D721Med (cell line): ENCODE measurements around the gene PPP1R27.

ENCODE experiments used
- DNase-seq: peaks from one replicate; pipeline ENCODE4 v3.0.0; 2011; ENCODE audit warnings: low spot score; ENCODE audit not compliant: insufficient read length
- FAIRE-seq: peaks from 2 replicates; lab custom pipeline; 2011; peaks lifted over from hg19 to GRCh38; lab: Jason Lieb, UNC
- TF ChIP-seq, protein P1 (sequence below): IDR thresholded peaks from 2 replicates; pipeline ENCODE4 v1.5.1; 2012; ENCODE audit warnings: mild to moderate bottlenecking, control low read depth; ENCODE audit not compliant: insufficient read depth; ENCODE audit errors: missing control alignments

PPP1R27 gene

DNA sequence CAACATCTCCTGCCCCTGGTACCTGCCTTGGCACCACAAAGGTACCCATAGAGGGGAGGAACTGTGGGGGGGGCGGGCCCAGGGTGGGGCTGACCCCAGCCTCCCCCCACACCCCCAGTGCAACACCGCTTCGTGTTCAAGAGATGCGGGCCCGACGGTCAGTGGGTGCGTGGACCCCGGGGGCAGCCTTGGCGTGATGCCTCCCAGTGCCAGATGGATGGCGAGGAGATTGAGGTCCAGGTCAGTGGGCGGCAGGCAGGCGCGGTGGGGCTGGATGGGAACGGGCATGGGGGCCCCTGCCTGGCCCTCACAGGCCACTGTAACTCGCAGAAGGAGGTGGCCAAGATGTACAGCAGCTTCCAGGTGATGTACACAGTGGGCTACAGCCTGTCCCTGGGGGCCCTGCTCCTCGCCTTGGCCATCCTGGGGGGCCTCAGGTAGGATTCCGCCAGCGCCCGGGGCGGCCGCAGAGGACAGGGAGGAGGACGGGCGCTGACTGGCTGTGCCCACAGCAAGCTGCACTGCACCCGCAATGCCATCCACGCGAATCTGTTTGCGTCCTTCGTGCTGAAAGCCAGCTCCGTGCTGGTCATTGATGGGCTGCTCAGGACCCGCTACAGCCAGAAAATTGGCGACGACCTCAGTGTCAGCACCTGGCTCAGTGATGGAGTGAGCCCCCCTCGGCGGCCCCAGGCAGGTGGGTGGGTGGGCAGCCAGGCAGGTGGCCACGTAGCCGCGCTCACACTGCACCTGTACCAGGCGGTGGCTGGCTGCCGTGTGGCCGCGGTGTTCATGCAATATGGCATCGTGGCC is 23.8 kb downstream of the PPP1R27 start:
- no peak for DNase-seq
- TF ChIP-seq, protein P1, sequence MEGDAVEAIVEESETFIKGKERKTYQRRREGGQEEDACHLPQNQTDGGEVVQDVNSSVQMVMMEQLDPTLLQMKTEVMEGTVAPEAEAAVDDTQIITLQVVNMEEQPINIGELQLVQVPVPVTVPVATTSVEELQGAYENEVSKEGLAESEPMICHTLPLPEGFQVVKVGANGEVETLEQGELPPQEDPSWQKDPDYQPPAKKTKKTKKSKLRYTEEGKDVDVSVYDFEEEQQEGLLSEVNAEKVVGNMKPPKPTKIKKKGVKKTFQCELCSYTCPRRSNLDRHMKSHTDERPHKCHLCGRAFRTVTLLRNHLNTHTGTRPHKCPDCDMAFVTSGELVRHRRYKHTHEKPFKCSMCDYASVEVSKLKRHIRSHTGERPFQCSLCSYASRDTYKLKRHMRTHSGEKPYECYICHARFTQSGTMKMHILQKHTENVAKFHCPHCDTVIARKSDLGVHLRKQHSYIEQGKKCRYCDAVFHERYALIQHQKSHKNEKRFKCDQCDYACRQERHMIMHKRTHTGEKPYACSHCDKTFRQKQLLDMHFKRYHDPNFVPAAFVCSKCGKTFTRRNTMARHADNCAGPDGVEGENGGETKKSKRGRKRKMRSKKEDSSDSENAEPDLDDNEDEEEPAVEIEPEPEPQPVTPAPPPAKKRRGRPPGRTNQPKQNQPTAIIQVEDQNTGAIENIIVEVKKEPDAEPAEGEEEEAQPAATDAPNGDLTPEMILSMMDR: no peak
- no peak for FAIRE-seq

DNA sequence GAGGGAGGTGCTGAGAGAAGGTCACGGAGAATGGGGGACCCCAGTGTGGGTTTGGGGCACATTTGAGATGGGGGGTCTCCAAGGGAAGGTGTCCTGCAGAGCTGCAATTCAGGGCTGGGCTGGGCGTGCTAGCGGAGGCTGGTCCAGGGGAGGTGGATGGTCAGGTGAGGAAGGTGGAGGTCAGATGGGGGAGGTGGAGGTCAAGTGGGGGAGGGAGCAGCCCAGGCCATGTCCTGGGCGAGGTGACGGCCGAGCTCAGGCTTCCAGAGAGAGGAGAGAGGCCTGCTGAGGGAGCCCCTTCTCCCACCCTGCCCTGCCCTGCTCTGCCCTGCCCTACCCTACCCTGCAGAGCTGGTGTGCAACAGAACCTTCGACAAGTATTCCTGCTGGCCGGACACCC is 24.4 kb downstream of the PPP1R27 start:
- TF ChIP-seq, protein P1: no peak
- no peak for FAIRE-seq
- no peak for DNase-seq

DNA sequence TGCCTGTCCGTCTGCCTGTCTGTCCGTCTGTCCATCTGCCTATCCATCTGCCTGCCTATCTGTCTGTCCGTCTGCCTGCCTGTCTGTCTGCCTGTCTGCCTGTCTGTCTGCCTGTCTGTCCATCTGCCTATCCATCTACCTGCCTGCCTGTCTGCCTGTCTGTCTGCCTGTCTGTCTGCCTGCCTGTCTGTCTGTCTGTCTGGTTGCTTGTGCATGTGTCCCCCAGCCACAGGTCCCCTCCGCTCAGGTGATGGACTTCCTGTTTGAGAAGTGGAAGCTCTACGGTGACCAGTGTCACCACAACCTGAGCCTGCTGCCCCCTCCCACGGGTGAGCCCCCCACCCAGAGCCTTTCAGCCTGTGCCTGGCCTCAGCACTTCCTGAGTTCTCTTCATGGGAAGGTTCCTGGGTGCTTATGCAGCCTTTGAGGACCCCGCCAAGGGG is 25.3 kb downstream of the PPP1R27 start:
- DNase-seq (no peak), FAIRE-seq (no peak)
- TF ChIP-seq, protein P1: no peak

DNA sequence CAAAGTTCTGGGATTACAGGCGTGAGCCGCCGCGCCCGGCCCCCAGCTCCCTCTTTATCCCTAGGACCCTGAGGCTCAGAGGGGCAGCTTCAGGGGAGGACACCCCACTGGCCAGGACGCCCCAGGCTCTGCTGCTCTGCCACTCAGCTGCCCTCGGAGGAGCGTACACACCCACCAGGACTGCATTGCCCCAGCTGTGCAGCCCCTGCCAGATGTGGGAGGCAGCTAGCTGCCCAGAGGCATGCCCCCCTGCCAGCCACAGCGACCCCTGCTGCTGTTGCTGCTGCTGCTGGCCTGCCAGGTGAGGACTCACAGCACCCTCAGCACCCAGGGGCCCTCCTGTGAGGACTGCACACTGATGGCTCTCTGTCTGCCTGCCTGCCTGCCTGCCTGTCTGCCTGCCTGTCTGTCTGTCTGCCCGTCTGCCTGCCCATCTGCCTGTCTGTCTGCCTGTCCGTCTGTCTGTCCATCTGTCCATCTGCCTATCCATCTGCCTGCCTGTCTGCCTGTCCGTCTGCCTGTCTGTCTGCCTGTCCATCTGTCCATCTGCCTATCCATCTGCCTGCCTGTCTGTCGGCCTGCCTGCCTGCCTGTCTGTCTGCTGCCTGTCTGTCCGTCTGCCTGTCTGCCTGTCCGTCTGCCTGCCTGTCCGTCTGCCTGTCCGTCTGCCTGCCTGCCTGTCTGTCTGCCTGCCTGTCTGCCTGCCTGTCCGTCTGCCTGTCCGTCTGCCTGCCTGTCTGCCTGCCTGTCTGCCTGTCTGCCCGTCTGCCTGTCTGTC is 25.9 kb downstream of the PPP1R27 start:
- no peak for FAIRE-seq
- TF ChIP-seq, protein P1: no peak
- DNase-seq: no peak

DNA sequence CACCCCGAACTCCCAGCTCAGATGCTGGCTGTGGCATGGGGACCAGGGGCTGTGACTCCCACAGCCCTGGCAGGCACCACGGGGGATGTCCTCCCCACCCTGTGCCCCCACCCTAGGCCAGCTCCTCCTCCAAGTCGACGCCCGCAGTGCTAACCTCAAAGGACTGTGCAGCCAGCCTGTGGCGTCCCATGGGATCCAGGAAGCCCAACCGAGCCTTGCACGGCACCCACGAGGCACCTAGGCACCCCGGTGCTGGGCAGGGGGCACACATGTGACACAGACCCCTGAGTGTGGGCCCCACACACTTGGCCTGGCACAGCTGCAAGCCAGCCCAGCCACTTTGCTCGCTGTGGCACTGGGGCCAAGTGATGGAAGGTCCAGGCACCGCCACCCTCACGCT is 27.0 kb downstream of the PPP1R27 start:
- TF ChIP-seq, protein P1: no peak
- no peak for FAIRE-seq

DNA sequence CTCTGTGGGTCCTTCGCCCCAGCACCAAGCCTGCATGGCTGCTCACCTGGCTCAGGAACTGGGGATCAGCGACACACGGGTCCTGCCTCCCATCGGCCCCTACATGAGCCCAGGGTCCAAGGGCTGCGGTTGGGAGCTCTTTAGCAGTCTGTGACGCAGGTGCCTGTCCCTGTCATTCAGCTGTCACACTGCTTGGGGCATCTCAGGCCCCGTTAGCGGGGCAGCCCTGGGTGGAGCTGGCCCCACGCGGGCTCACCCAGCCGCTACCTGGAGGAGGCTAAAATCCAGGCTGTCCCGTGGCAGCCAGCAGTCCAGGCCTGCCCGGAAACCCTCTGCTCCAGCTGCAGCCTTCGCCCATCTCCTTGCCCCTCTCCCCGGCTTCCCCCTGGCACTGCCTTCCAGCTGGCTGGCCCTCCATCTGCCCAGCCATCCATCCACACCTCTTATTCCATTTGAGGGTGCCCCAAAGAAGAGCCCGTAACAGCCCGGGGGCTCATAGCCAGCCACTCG is 27.6 kb downstream of the PPP1R27 start:
- FAIRE-seq: no peak
- DNase-seq: no peak
- TF ChIP-seq, protein P1: no peak

More for the DNA sequence above, 27.0 kb downstream of the PPP1R27 start:
- no peak for DNase-seq
